Activated naive CD4-positive, alpha-beta T cell treated with anti-CD3 and anti-CD28 coated beads, Interleukin-2, amount 50 U/mL, for 72 hours (primary cell): ENCODE data around the gene SLIT3. TPM values are rescaled to one million over a fixed set of nuclear protein-coding genes. Genes with fewer than 3 reads are reported as not detected.

Experiments used
- ATAC-seq, 2 donors: fragments of 150-1000 bp; cut with Tn5 transposase; 2 replicates each; pipeline ENCODE4 v1.10.0; 2021; ENCODE audit warnings: mild to moderate bottlenecking in 2 of 2, moderate library complexity in 2 of 2
- DNase-seq, 2 donors: peaks; one replicate each; pipeline ENCODE4 v3.0.0; 2021 to 2022; ENCODE audit warnings: low spot score in 2 of 2
- H3K27ac Mint-ChIP-seq, 2 donors: one replicate each; pipeline ENCODE4 v1.8.0; 2022; ENCODE audit warnings: mild to moderate bottlenecking in 2 of 2, mixed read lengths in 2 of 2
- H3K36me3 Mint-ChIP-seq, 2 donors: one replicate each; pipeline ENCODE4 v1.8.0; 2022; ENCODE audit warnings: mixed read lengths in 2 of 2
- H3K9me3 Mint-ChIP-seq, 2 donors: one replicate each; pipeline ENCODE4 v1.8.0; 2022; ENCODE audit warnings: mixed read lengths in 2 of 2
- total RNA-seq, 2 donors: library from RNA; stranded (reverse); gene quantifications; one replicate each; pipeline ENCODE4 v1.2.3, GENCODE V29; 2022

SLIT3 gene
- total RNA-seq, 2 donors from 2014 or later: 1.9 to 2.0 TPM

DNA sequence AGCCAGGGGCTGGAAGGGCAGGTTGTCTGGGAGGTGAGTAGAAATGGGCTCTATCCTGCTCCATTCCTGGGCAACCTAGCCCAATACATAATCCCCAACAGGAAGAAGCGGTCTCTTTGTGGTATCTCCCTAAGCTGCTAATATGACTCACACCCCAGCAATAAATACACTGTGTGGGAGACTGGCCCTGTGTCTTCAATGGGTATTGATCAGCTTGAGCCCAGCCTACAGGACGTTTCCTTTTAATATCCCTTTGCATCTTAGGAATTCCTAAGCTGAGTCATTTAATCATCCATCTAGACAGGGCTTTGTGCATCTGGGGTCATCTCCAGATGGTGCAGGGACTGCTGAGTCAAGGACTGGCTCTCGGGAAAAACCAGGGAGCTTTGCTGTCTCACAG, 514.8 kb downstream of the SLIT3 start:
- no peak overlapping the region for H3K27ac Mint-ChIP-seq
- DNase-seq (no peak), ATAC-seq (no peak)
- H3K9me3 Mint-ChIP-seq: peaks cover 0 to 5% of the 10 kb centered on the region in 2 donors
- H3K36me3 Mint-ChIP-seq: peaks cover 0 to 9% of the 10 kb centered on the region in 2 donors

DNA sequence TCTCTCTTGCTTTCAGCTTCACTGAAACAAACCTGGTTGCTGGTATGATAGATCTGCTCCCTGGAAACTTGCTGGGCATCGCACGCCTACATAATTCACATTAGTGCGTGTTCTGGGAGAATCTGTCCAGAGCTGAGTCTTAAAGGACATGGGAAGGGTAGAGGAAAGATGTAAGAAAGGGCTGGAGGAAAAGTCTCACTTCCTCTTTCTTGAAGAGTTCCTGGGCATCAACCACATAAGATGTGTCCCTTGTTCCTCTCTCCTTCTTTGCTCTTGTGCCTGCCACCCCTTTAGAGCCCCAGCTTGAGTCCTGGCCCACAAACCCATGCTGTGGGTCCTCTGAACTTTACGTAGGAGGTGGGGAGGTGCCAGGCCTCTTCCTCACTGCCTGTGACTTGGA, 516.5 kb downstream of the SLIT3 start:
- no peak for DNase-seq
- Mint-ChIP-seq H3K27ac (no peak overlapping the region), H3K9me3 (peaks cover 0 to 5% of the 10 kb centered on the region in 2 donors), H3K36me3 (peaks cover 0 to 9% of the 10 kb centered on the region in 2 donors)
- ATAC-seq: no peak

DNA sequence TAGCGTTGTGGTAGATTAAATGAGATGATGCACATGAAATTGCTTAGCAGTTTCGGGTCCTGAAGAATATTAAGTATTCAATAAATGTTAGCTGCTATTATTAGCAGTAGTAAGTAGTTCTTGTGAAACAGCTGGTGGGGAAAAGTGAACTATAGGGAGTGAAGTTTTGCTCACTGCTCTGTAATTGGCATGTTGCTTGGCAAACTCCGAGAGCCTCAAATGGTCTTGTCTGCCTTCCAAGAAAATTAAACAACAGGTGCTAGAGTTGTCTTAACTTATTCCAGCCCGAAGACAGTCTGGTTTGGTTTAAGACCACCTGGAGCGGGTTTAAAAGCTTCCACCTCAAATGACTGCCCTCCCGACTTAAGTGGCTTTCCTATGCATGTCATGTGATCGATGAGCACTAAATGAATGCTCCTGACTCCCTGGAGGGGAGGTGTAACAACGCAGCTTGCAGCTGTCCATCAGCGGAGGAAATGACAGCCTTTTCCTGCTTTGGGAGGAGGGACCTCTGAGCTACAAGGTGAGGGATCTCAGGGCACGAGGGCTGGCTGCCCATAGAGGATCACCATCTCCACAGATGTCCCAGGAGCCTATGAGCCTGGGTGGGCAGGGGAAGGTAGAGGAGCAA, 518.9 kb downstream of the SLIT3 start:
- H3K27ac Mint-ChIP-seq: no peak overlapping the region
- peaks cover 0 to 5% of the 10 kb centered on the region in 2 donors for H3K9me3 Mint-ChIP-seq
- DNase-seq: no peak
- peaks cover 0 to 9% of the 10 kb centered on the region in 2 donors for H3K36me3 Mint-ChIP-seq
- ATAC-seq: no peak

DNA sequence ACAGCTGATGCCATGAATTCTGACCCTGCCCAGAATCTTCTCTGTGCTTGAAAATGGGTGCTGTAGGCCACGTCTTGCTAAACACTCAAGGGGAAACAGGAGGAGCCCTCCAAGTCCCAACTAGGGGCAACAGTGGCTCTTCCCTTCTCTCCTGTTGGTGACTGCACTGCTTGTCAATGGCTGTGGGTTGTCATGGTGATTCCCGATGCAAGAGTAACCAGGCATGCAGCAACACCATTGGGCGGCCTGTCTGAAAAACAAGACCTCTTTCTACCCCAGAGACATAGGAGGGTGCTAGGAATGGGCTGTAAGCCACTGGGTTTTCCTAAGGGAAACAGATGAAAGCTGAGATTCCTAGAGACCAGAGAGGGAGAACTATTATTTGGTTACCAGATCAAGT, 520.1 kb downstream of the SLIT3 start:
- H3K27ac Mint-ChIP-seq: no peak overlapping the region
- DNase-seq: no peak

DNA sequence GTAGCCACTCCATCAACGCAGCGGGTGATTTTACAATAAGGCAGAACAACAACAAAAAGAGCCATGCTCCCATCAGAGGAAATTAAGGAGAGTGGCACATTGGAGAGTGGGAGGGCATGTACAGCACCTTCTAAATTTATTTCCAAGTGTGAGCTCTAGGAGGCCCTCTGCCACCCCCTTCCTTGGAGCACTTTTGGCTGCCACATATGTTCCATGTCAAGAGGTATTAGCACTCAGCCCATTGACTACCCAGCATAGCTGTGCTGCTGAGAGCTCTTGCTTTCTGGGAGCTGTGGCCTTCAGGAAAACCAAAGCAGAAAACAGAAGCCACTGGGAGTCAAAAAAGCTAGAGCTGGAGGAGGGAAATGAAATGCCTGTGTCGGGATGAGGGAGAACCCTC, 521.6 kb downstream of the SLIT3 start:
- no peak overlapping the region for H3K27ac Mint-ChIP-seq
- no peak for DNase-seq
- no peaks in the 10 kb centered on the region for H3K9me3 Mint-ChIP-seq
- peaks cover 0 to 9% of the 10 kb centered on the region in 2 donors for H3K36me3 Mint-ChIP-seq
- no peak for ATAC-seq

More for the DNA sequence above, 520.1 kb downstream of the SLIT3 start:
- no peak for ATAC-seq
- Mint-ChIP-seq H3K9me3 (peaks cover 0 to 5% of the 10 kb centered on the region in 2 donors), H3K36me3 (peaks cover 0 to 9% of the 10 kb centered on the region in 2 donors)

DNA sequence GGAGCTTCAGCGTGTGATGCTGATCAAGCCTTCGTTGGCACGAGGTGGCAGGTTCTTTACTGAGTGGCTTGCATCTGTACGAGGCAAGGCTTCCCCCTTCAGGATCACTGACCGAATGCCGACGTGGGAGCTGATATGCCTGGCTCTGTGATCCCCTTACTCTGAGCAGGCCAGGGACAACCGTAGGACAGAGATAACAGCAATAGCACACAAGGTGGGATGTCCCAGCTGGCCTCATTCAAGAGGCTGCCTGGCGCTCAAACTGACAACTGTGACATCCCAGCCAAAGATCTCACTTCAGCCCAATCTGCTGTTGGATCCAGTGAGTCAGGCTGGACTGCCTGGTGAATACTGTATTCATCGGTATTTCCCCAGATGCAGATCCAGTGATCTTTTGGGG, 522.4 kb downstream of the SLIT3 start:
- Mint-ChIP-seq H3K36me3 (peaks cover 0 to 9% of the 10 kb centered on the region in 2 donors), H3K27ac (no peak overlapping the region), H3K9me3 (no peaks in the 10 kb centered on the region)
- ATAC-seq (no peak), DNase-seq (no peak)

DNA sequence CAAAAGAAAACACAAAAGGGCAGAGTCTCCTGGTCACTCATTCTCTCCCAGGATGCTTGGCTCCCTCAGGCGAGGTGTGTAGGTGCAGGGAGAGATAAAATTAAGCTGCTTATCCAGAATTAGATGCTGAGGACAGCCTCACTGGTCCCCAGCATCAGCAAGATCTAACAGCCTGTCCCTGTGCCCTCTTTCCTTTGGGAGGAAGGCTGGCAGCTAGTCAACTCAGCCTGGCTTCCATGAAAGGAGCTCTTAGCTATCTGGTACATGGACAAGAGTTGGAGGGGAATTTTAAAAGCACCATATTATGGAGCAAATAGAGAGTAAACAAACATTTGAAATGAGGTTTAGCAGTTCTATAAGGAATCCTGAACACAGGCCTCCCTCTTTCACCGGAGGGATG, 523.3 kb downstream of the SLIT3 start:
- ATAC-seq: no peak
- Mint-ChIP-seq H3K27ac (no peak overlapping the region), H3K36me3 (peaks cover 0 to 1% of the 10 kb centered on the region in 2 donors)

DNA sequence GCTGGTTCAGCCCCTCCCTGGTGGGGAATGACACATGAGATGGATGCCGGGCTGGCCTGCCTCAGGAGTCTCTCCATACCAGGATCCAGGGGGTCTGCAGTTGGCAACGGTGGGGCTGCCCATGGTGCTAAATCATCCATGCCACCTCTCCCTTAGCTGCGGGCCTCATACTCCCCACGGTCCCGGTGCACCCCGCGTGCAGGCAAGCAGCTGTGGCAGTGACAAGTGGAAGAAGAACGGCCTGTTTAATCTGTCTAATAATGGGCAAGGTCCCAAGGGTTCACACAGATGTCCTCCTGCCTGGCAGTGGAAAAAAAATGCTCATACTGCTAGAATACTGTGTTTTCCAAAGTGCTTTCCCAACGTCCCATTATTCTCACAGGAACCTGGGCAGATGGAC, 524.9 kb downstream of the SLIT3 start:
- no peaks in the 10 kb centered on the region for H3K9me3 Mint-ChIP-seq
- ATAC-seq: no peak
- H3K36me3 Mint-ChIP-seq: no peaks in the 10 kb centered on the region

More for the DNA sequence above, 523.3 kb downstream of the SLIT3 start:
- H3K9me3 Mint-ChIP-seq: no peaks in the 10 kb centered on the region
- no peak for DNase-seq

DNA sequence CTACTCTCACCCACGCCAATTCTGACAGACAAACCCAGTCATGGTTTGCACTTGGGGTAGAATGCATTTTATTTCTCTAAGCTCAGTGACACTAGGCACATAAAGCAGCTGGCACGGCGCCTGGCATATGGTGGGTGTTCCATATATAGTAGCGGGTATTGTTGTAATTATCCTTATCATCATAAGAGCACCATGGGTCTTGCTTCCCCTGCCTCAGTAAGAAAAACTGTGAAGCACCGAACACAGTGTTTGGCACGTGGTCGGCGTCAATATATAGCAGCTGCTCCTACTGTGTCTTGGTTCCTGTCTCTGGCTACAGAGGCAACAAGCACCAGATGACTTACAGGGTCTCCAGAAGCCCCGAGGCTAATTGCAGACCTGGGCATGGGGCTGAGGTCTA, 527.7 kb downstream of the SLIT3 start:
- no peak for ATAC-seq
- DNase-seq: no peak
- H3K9me3 Mint-ChIP-seq: peaks cover 0 to under 1% of the 10 kb centered on the region in 2 donors
- H3K36me3 Mint-ChIP-seq: no peaks in the 10 kb centered on the region
- H3K27ac Mint-ChIP-seq: no peak overlapping the region

More for the DNA sequence above, 524.9 kb downstream of the SLIT3 start:
- DNase-seq: no peak
- no peak overlapping the region for H3K27ac Mint-ChIP-seq

DNA sequence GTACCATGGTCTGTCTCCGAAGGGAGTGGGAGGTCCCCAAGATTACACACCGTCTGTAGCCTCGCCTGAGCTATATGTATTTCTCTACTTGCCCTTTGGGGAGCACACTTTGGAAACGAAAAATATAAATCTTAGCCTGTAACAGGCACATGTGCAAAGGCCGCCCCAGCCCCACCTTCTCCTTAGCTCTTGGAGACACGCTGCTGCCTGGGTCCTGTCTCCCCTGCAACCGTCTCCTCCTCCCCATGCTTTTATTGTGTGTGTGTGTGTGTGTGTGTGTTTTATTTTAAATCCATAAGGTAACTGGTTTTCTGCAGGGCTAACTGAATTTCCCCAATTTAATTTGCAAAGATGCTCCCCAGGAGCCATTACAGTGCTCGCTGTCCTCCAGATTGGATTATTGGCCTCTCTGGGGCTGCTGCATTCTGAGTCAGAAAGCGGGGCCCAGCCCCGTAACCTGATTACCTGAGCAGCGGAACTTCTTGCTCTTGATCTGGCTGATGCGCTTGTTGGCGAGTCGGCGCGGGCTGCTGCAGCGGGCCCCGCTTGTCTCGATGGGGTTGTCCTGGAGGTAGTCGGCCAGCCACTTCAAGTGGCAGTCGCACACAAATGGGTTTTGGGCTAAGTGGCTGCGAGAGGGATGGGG, 528.5 kb downstream of the SLIT3 start:
- no peak overlapping the region for H3K27ac Mint-ChIP-seq
- no peak for DNase-seq
- no peaks in the 10 kb centered on the region for H3K36me3 Mint-ChIP-seq
- ATAC-seq: no peak
- peaks cover 0 to 5% of the 10 kb centered on the region in 2 donors for H3K9me3 Mint-ChIP-seq

DNA sequence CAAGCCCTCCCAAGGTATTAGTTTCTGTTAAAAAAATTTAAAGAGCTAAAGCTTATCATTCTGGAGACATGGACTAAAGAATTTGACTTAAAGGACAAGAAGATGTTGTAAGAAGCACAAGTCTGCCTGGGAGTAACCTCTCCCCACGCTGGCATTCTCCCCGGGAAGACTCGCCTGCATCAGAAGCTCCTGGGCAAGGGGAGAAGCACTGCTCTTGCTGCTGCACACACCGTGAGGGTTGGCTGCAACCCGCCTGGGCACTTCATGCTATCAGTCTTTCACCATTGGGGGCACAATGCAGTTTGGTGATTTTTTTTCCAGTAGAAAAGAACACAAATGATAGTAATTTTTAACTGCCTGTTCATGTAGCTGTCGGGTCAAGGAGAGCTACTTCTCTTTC, 529.3 kb downstream of the SLIT3 start:
- Mint-ChIP-seq H3K27ac (no peak overlapping the region), H3K9me3 (peaks cover 0 to 5% of the 10 kb centered on the region in 2 donors), H3K36me3 (no peaks in the 10 kb centered on the region)
- ATAC-seq (no peak), DNase-seq (no peak)

DNA sequence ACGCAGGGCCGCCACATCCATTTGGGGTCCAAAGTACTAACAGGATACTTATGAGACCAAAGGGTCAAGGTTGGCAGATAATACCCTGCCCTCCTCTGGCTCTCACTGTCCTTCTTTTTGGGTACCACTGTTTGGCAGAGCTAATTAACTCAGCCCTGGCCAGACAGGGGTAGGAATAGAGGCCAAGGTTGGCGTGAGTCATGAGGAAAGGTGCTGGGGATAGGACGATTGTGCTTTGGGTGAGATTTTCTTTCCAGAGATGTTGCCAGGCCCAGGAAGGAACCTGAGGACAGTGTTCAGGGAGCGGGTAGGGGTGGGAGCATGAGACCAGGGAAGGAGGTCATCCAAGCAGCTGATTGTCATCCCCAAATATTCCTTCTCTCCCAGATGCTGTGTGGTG, 529.9 kb downstream of the SLIT3 start:
- peaks cover 0 to 5% of the 10 kb centered on the region in 2 donors for H3K9me3 Mint-ChIP-seq
- DNase-seq (no peak), ATAC-seq (no peak)
- no peaks in the 10 kb centered on the region for H3K36me3 Mint-ChIP-seq
- no peak overlapping the region for H3K27ac Mint-ChIP-seq

DNA sequence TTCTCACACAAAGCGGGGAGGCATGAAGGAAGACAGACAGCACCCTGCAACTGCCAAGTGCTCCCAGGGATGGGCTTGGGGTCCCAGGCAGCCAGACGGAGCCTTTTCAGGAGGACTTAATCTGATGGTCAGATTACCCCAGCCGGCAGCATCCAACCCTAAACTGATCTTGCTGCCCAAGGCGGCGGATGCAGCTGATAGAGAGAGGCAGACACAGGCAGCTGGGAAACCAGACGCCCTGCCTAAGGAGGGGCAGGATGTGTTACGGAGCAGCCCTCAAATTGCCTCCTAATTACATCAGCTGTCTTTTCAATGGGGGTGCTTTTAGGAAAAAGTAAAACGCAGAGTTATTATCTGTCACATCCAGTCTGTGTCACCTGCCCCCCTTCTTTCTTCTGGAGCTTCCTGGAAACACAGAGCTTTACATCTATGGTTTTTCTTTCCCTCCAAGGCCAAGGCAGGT, 530.9 kb downstream of the SLIT3 start:
- DNase-seq (no peak), ATAC-seq (no peak)
- H3K27ac Mint-ChIP-seq: no peak overlapping the region
- H3K36me3 Mint-ChIP-seq: no peaks in the 10 kb centered on the region
- H3K9me3 Mint-ChIP-seq: peaks cover 0 to 5% of the 10 kb centered on the region in 2 donors

DNA sequence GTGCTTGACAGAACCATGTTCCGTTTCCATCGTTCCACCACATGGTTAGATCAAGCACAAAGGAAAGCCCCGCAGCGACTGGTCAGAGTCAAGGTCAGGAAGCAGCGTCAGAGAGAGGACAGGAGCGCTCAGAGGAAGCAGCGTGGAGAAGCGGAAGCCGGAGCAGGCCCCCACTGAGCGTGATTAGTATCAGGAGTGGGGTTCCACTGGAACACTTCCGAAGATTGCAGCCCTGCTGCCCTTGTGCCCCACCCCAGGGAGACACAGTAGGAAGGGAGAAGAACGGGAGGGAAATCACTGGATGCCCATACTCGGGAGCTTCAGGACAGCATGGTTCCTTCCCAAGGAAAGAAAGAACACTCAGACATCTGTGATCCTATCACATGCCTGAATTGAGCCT, 532.8 kb downstream of the SLIT3 start:
- ATAC-seq (no peak), DNase-seq (no peak)
- Mint-ChIP-seq H3K9me3 (peaks cover 0 to 5% of the 10 kb centered on the region in 2 donors), H3K27ac (peak overlapping the region in 1 of 2 donors; percentile 8), H3K36me3 (no peaks in the 10 kb centered on the region)

DNA sequence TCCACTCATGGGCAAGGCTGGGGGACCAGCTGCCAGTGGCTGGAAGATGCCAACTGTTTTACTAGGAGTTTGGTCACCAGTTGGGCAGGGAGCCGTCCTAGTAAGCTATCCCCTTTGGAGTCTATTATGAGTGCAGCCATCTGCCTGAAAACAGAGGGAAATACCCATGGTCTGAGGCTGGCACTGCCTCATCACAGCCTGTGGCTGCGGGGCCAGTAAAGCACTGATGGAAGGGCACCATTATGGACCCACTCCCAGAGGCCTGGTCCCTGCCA, 534.6 kb downstream of the SLIT3 start:
- no peaks in the 10 kb centered on the region for H3K36me3 Mint-ChIP-seq
- DNase-seq (no peak), ATAC-seq (no peak)
- peaks cover 0 to 5% of the 10 kb centered on the region in 2 donors for H3K9me3 Mint-ChIP-seq
- H3K27ac Mint-ChIP-seq: no peak overlapping the region

DNA sequence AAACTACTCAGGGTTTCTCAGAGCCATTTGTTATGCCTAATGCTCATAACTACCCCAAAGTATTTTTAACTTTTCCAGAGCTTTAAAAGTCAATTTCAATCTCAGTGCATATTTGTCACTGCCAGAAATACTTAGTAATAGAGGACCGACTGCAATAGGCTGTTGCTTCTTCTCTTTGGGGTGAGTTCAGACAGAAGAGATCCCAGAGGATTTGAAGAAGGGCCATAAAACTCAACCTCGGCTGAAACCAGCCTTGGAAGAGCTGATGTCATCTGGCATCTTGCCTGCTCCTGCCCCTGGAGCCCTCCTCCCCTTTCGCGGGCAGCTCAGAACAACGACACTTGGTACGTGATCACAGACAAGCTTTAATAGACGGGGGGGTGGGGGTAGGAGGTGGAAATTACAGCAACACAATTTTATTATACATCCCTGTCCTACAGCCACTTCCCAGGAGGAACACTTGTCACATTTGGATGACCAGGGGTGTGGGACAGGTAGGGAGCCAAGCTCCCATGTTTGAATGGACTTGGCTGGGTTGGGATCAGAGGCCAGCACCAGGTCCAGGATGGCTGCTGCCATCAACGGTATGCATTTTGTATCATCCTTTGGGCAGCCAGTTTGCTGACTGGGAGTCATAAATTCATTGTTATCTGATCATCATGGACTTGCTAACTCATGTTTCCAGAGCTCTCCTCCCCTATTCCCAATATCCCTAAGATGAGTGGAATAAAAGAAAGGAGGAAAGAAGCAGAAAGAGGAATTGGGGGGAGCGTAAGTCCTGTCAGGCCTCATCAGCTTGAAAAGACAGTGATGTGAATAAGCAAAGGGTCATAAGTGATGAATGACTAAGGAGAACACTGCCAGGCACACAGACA, 535.2 kb downstream of the SLIT3 start:
- Mint-ChIP-seq H3K36me3 (no peaks in the 10 kb centered on the region), H3K9me3 (peaks cover 0 to 5% of the 10 kb centered on the region in 2 donors), H3K27ac (no peak overlapping the region)
- ATAC-seq: no peak
- no peak for DNase-seq

DNA sequence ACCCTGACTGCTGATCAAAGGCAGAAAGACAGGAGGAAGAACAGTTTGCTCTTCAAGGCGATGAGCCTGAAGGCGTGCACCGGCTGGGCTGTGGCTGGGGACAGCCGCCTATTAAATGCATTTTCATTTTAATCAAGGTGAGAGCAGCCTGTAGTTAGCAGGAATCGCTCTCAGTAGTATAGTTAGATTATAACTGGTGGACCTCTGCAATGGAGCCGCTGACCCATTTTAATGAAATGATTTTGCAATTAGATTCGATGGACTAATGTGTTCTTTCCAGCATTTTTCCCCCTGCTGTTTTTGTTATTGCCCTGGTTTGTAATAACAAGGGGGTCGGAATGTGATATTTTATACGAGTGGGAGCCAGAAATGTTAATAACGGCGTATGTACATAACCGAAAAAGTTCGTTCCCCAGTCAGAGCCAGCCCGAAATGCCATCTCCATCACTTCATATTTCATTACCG, 535.8 kb downstream of the SLIT3 start:
- H3K9me3 Mint-ChIP-seq: peaks cover 0 to 5% of the 10 kb centered on the region in 2 donors
- no peak overlapping the region for H3K27ac Mint-ChIP-seq
- ATAC-seq (no peak), DNase-seq (no peak)
- no peaks in the 10 kb centered on the region for H3K36me3 Mint-ChIP-seq
